HCEC 1CT (cell line): Measurements from ENCODE around the gene B4GALNT4.
"Not testable (repeated sequence)": the region's sequence is repeated elsewhere in the genome, so short reads cannot be mapped to it uniquely, and the experiment has no call there.

Source experiments
- DNase-seq: peaks from one replicate; pipeline ENCODE4 v3.0.0-alpha.2; 2017

B4GALNT4 gene

GRCh38 chr11:359181-359714, 10.1 kb upstream of the B4GALNT4 start:
- DNase-seq = no peak

- no peak for DNase-seq
These were observed 8.7 kb upstream of the B4GALNT4 start for GRCh38 chr11:360326-361280.

GRCh38 chr11:362642-363442, 6.5 kb upstream of the B4GALNT4 start:
- DNase-seq = no peak

GRCh38 chr11:363443-363805, 5.9 kb upstream of the B4GALNT4 start:
- not testable (repeated sequence) for DNase-seq

- peak; percentile 17 for DNase-seq
These were observed 5.1 kb upstream of the B4GALNT4 start for GRCh38 chr11:363948-364761.

- no peak for DNase-seq
These were observed 4.1 kb upstream of the B4GALNT4 start for GRCh38 chr11:364991-365725.

GRCh38 chr11:365831-366230, 3.5 kb upstream of the B4GALNT4 start:
- no peak for DNase-seq

GRCh38 chr11:367956-368413, 1.3 kb upstream of the B4GALNT4 start:
- no peak for DNase-seq

GRCh38 chr11:368414-369335, 624 bp upstream of the B4GALNT4 start:
- no peak for DNase-seq

- no peak for DNase-seq
These were observed 1.0 kb downstream of the B4GALNT4 start for GRCh38 chr11:370070-370941.

GRCh38 chr11:371051-371450, 1.8 kb downstream of the B4GALNT4 start:
- no peak for DNase-seq

GRCh38 chr11:371716-372590, 2.7 kb downstream of the B4GALNT4 start:
- no peak for DNase-seq

GRCh38 chr11:372809-373715, 3.8 kb downstream of the B4GALNT4 start:
- DNase-seq = no peak

GRCh38 chr11:373716-374551, 4.6 kb downstream of the B4GALNT4 start:
- DNase-seq = no peak

- no peak for DNase-seq
These were observed 6.0 kb downstream of the B4GALNT4 start for GRCh38 chr11:375065-376025.
